GM23338 (cell line): ENCODE results near the gene NXPE2. TPM values are rescaled to one million over a fixed set of nuclear protein-coding genes. Genes with fewer than 3 reads are reported as not detected.

Source experiments
- ATAC-seq: fragments of 200-7000 bp; cut with Tn5 transposase; 3 replicates; pipeline ENCODE4 v1.9.1; 2020
- DNase-seq: peaks from one replicate; pipeline ENCODE4 v3.0.0-alpha.2; 2015; ENCODE audit warnings: low spot score
- H2AFZ ChIP-seq: fragments of 200-600 bp; sonication (generic); 2 replicates; pipeline ENCODE4 v1.8.0; 2016; ENCODE audit warnings: antibody characterized with exemption, mild to moderate bottlenecking, moderate library complexity
- H3F3A ChIP-seq: fragments of 200-600 bp; sonication (generic); replicated peaks from 2 replicates; pipeline ENCODE4 v1.8.0; 2017; ENCODE audit warnings: antibody characterized with exemption, mixed run types, low read depth
- H3K27ac ChIP-seq: fragments of 200-600 bp; sonication (generic); 2 replicates; pipeline ENCODE4 v1.6.1; 2016; ENCODE audit warnings: low read depth
- H3K27me3 ChIP-seq: fragments of 200-600 bp; sonication (generic); 2 replicates; pipeline ENCODE4 v1.8.0; 2016; ENCODE audit warnings: mild to moderate bottlenecking, mixed run types, moderate library complexity; ENCODE audit not compliant: insufficient read depth
- H3K36me3 ChIP-seq: fragments of 200-600 bp; sonication (generic); 2 replicates; pipeline ENCODE4 v1.8.0; 2016; ENCODE audit warnings: mild to moderate bottlenecking; ENCODE audit not compliant: insufficient read depth
- H3K4me1 ChIP-seq: fragments of 200-600 bp; sonication (generic); 2 replicates; pipeline ENCODE4 v1.8.0; 2016; ENCODE audit warnings: mild to moderate bottlenecking, moderate library complexity; ENCODE audit not compliant: insufficient read depth
- H3K4me2 ChIP-seq: fragments of 200-600 bp; sonication (generic); 2 replicates; pipeline ENCODE4 v1.7.1; 2017; ENCODE audit warnings: mixed run types
- H3K4me3 ChIP-seq: fragments of 200-600 bp; sonication (generic); 2 replicates; pipeline ENCODE4 v1.6.1; 2016; ENCODE audit warnings: mixed run types
- H3K79me2 ChIP-seq: fragments of 200-600 bp; sonication (generic); replicated peaks from 2 replicates; pipeline ENCODE4 v1.8.0; 2017; ENCODE audit warnings: mild to moderate bottlenecking; ENCODE audit not compliant: insufficient read depth
- H3K9me2 ChIP-seq: fragments of 200-600 bp; sonication (generic); 2 replicates; pipeline ENCODE4 v1.8.0; 2017; ENCODE audit not compliant: insufficient read depth
- H4K20me1 ChIP-seq: fragments of 200-600 bp; sonication (generic); replicated peaks from 2 replicates; pipeline ENCODE4 v1.8.0; 2017; ENCODE audit warnings: mild to moderate bottlenecking; ENCODE audit not compliant: insufficient read depth
- H3K27ac Mint-ChIP-seq: 2 replicates; pipeline ENCODE4 v1.8.0; 2020; ENCODE audit warnings: inconsistent platforms, mild to moderate bottlenecking, moderate library complexity, mixed read lengths
- H3K27me3 Mint-ChIP-seq: 3 replicates; pipeline ENCODE4 v1.8.0; 2022; ENCODE audit warnings: low read depth, mild to moderate bottlenecking, moderate library complexity, mixed read lengths, inconsistent platforms; ENCODE audit not compliant: insufficient read depth, poor library complexity
- H3K36me3 Mint-ChIP-seq: 3 replicates; pipeline ENCODE4 v1.8.0; 2021; ENCODE audit warnings: low read depth, mild to moderate bottlenecking, inconsistent platforms, moderate library complexity, mixed read lengths
- H3K4me1 Mint-ChIP-seq: 3 replicates; pipeline ENCODE4 v1.8.0; 2020; ENCODE audit warnings: mild to moderate bottlenecking, inconsistent platforms, mixed read lengths
- H3K4me3 Mint-ChIP-seq: 3 replicates; pipeline ENCODE4 v1.8.0; 2021; ENCODE audit warnings: moderate library complexity, mild to moderate bottlenecking, inconsistent platforms, mixed read lengths
- H3K9me3 Mint-ChIP-seq: 3 replicates; pipeline ENCODE4 v1.8.0; 2020; ENCODE audit warnings: moderate library complexity, mild to moderate bottlenecking, inconsistent platforms, mixed read lengths
- CREB1 ChIP-seq: fragments of 250-450 bp; sonication (Bioruptor Pico); IDR thresholded peaks from 2 replicates; pipeline ENCODE4 v1.5.0; 2020; ENCODE audit warnings: low read depth, mild to moderate bottlenecking, moderate library complexity
- EZH2 ChIP-seq: fragments of 200-600 bp; sonication (generic); IDR thresholded peaks from one replicate; pipeline ENCODE4 v1.8.0; 2017; ENCODE audit warnings: antibody characterized with exemption, mild to moderate bottlenecking, low read depth; ENCODE audit not compliant: unreplicated experiment
- EZH2phosphoT487 ChIP-seq: fragments of 200-600 bp; sonication (generic); IDR thresholded peaks from one replicate; pipeline ENCODE4 v1.8.1; 2018; ENCODE audit warnings: antibody characterized with exemption; ENCODE audit not compliant: unreplicated experiment
- JUNB ChIP-seq: IDR thresholded peaks from one replicate; pipeline ENCODE4 v1.6.1; 2016; ENCODE audit warnings: antibody characterized with exemption; ENCODE audit not compliant: unreplicated experiment
- NANOG ChIP-seq: IDR thresholded peaks from 2 replicates; pipeline ENCODE4 v1.6.1; 2016; ENCODE audit warnings: antibody characterized with exemption, borderline replicate concordance
- POLR2AphosphoS5 ChIP-seq: IDR thresholded peaks from 2 replicates; pipeline ENCODE4 v1.6.1; 2016; ENCODE audit warnings: antibody characterized with exemption, low read depth
- STAT1 ChIP-seq: IDR thresholded peaks from one replicate; pipeline ENCODE4 v1.6.1; 2016; ENCODE audit warnings: antibody characterized with exemption; ENCODE audit not compliant: unreplicated experiment
- ZNF114 ChIP-seq: fragments of 250-450 bp; sonication (Bioruptor Pico); IDR thresholded peaks from 2 replicates; pipeline ENCODE4 v1.5.0; 2020; ENCODE audit warnings: mild to moderate bottlenecking, moderate library complexity
- ZNF331 ChIP-seq: fragments of 250-450 bp; sonication (Bioruptor Pico); IDR thresholded peaks from 2 replicates; pipeline ENCODE4 v1.5.0; 2020; ENCODE audit warnings: low read depth, mild to moderate bottlenecking, moderate library complexity
- polyA plus RNA-seq: library from polyadenylated mRNA; unstranded; fragments of >200 nt; fragmentation: Nextera tagmentation; extraction: Ambion mirVana; gene quantifications from 2 replicates; pipeline ENCODE4 v1.2.1, GENCODE V29; 2016
- total RNA-seq: library from RNA; depleted of rRNA; stranded (reverse); fragments of >200 nt; shearing (Covaris generic); gene quantifications from 2 replicates; pipeline ENCODE4 v1.2.3, GENCODE V29; 2014
- TF ChIP-seq, protein P1 (sequence below): fragments of 250-450 bp; sonication (Bioruptor Pico); IDR thresholded peaks from 2 replicates; pipeline ENCODE4 v1.5.0; 2020; ENCODE audit warnings: mild to moderate bottlenecking, moderate library complexity
- TF ChIP-seq, protein P2 (sequence below): IDR thresholded peaks from 2 replicates; pipeline ENCODE4 v1.6.1; 2016; ENCODE audit warnings: antibody characterized with exemption
- TF ChIP-seq, protein P3 (sequence below): IDR thresholded peaks from one replicate; pipeline ENCODE4 v1.6.1; 2018; ENCODE audit warnings: antibody characterized with exemption; ENCODE audit not compliant: unreplicated experiment
- TF ChIP-seq, protein P4 (sequence below), 2 experiments: fragments of 200-600 bp in 1 of 2; sonication (generic) in 1 of 2; conservative IDR thresholded peaks; 2 replicates each; pipeline versions ENCODE4 v1.5.1 to v1.6.1; 2016 to 2017; ENCODE audit warnings: antibody characterized with exemption in 2 of 2, low read depth in 2 of 2, mild to moderate bottlenecking in 2 of 2, moderate library complexity in 1 of 2

NXPE2 gene
- total and polyA plus RNA-seq, 2 experiments from 2014 or later, result 0.10 TPM; not detected in 1

DNA sequence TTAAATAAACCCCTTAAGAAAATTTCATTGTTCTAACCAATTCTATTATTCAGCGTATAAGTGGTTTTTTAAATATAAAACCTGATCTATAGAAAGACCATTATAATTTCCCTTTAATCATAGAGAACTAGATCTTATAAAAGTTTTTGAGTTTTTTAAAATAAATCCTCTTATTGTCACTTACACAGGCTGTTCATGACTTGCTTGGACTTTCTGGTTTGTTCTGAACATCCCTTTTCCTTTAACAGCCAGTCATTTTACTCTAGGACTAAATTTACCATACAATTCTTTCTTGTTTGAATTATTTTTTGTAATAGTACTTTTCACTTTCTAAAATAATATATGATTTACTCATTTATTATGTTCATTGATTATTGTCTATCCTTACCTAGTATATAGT lies 4.7 kb downstream of the NXPE2 start:
- no peaks in the 10 kb centered on the region for H3K79me2 ChIP-seq
- H4K20me1 ChIP-seq, result no peaks in the 10 kb centered on the region
- Mint-ChIP-seq H3K4me1 (no peaks in the 10 kb centered on the region), H3K9me3 (peaks cover 61% of the 10 kb centered on the region), H3K4me3 (no peak overlapping the region), H3K27me3 (peaks cover 3% of the 10 kb centered on the region), H3K27ac (no peak overlapping the region), H3K36me3 (peaks cover 18% of the 10 kb centered on the region)
- TF ChIP-seq POLR2AphosphoS5, result no peak
- TF ChIP-seq, protein P1, sequence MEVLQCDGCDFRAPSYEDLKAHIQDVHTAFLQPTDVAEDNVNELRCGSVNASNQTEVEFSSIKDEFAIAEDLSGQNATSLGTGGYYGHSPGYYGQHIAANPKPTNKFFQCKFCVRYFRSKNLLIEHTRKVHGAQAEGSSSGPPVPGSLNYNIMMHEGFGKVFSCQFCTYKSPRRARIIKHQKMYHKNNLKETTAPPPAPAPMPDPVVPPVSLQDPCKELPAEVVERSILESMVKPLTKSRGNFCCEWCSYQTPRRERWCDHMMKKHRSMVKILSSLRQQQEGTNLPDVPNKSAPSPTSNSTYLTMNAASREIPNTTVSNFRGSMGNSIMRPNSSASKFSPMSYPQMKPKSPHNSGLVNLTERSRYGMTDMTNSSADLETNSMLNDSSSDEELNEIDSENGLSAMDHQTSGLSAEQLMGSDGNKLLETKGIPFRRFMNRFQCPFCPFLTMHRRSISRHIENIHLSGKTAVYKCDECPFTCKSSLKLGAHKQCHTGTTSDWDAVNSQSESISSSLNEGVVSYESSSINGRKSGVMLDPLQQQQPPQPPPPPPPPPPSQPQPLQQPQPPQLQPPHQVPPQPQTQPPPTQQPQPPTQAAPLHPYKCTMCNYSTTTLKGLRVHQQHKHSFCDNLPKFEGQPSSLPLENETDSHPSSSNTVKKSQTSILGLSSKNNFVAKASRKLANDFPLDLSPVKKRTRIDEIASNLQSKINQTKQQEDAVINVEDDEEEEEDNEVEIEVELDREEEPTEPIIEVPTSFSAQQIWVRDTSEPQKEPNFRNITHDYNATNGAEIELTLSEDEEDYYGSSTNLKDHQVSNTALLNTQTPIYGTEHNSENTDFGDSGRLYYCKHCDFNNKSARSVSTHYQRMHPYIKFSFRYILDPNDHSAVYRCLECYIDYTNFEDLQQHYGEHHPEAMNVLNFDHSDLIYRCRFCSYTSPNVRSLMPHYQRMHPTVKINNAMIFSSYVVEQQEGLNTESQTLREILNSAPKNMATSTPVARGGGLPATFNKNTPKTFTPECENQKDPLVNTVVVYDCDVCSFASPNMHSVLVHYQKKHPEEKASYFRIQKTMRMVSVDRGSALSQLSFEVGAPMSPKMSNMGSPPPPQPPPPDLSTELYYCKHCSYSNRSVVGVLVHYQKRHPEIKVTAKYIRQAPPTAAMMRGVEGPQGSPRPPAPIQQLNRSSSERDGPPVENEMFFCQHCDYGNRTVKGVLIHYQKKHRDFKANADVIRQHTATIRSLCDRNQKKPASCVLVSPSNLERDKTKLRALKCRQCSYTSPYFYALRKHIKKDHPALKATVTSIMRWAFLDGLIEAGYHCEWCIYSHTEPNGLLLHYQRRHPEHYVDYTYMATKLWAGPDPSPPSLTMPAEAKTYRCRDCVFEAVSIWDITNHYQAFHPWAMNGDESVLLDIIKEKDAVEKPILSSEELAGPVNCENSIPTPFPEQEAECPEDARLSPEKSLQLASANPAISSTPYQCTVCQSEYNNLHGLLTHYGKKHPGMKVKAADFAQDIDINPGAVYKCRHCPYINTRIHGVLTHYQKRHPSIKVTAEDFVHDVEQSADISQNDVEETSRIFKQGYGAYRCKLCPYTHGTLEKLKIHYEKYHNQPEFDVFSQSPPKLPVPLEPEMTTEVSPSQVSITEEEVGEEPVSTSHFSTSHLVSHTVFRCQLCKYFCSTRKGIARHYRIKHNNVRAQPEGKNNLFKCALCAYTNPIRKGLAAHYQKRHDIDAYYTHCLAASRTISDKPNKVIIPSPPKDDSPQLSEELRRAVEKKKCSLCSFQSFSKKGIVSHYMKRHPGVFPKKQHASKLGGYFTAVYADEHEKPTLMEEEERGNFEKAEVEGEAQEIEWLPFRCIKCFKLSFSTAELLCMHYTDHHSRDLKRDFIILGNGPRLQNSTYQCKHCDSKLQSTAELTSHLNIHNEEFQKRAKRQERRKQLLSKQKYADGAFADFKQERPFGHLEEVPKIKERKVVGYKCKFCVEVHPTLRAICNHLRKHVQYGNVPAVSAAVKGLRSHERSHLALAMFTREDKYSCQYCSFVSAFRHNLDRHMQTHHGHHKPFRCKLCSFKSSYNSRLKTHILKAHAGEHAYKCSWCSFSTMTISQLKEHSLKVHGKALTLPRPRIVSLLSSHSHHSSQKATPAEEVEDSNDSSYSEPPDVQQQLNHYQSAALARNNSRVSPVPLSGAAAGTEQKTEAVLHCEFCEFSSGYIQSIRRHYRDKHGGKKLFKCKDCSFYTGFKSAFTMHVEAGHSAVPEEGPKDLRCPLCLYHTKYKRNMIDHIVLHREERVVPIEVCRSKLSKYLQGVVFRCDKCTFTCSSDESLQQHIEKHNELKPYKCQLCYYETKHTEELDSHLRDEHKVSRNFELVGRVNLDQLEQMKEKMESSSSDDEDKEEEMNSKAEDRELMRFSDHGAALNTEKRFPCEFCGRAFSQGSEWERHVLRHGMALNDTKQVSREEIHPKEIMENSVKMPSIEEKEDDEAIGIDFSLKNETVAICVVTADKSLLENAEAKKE (CRISPR knock-in tag), result no peak
- TF ChIP-seq ZNF114 (CRISPR knock-in tag), result no peak
- TF ChIP-seq JUNB, result no peak
- TF ChIP-seq ZNF331, result no peak
- TF ChIP-seq, protein P2, sequence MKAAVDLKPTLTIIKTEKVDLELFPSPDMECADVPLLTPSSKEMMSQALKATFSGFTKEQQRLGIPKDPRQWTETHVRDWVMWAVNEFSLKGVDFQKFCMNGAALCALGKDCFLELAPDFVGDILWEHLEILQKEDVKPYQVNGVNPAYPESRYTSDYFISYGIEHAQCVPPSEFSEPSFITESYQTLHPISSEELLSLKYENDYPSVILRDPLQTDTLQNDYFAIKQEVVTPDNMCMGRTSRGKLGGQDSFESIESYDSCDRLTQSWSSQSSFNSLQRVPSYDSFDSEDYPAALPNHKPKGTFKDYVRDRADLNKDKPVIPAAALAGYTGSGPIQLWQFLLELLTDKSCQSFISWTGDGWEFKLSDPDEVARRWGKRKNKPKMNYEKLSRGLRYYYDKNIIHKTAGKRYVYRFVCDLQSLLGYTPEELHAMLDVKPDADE, result no peak
- TF ChIP-seq STAT1, result no peak
- no peak for TF ChIP-seq NANOG
- no peak for TF ChIP-seq EZH2phosphoT487
- no peak for TF ChIP-seq CREB1 (CRISPR knock-in tag)
- TF ChIP-seq, protein P3, sequence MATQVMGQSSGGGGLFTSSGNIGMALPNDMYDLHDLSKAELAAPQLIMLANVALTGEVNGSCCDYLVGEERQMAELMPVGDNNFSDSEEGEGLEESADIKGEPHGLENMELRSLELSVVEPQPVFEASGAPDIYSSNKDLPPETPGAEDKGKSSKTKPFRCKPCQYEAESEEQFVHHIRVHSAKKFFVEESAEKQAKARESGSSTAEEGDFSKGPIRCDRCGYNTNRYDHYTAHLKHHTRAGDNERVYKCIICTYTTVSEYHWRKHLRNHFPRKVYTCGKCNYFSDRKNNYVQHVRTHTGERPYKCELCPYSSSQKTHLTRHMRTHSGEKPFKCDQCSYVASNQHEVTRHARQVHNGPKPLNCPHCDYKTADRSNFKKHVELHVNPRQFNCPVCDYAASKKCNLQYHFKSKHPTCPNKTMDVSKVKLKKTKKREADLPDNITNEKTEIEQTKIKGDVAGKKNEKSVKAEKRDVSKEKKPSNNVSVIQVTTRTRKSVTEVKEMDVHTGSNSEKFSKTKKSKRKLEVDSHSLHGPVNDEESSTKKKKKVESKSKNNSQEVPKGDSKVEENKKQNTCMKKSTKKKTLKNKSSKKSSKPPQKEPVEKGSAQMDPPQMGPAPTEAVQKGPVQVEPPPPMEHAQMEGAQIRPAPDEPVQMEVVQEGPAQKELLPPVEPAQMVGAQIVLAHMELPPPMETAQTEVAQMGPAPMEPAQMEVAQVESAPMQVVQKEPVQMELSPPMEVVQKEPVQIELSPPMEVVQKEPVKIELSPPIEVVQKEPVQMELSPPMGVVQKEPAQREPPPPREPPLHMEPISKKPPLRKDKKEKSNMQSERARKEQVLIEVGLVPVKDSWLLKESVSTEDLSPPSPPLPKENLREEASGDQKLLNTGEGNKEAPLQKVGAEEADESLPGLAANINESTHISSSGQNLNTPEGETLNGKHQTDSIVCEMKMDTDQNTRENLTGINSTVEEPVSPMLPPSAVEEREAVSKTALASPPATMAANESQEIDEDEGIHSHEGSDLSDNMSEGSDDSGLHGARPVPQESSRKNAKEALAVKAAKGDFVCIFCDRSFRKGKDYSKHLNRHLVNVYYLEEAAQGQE, result no peak
- TF ChIP-seq EZH2, result no peak
- TF ChIP-seq, protein P4, sequence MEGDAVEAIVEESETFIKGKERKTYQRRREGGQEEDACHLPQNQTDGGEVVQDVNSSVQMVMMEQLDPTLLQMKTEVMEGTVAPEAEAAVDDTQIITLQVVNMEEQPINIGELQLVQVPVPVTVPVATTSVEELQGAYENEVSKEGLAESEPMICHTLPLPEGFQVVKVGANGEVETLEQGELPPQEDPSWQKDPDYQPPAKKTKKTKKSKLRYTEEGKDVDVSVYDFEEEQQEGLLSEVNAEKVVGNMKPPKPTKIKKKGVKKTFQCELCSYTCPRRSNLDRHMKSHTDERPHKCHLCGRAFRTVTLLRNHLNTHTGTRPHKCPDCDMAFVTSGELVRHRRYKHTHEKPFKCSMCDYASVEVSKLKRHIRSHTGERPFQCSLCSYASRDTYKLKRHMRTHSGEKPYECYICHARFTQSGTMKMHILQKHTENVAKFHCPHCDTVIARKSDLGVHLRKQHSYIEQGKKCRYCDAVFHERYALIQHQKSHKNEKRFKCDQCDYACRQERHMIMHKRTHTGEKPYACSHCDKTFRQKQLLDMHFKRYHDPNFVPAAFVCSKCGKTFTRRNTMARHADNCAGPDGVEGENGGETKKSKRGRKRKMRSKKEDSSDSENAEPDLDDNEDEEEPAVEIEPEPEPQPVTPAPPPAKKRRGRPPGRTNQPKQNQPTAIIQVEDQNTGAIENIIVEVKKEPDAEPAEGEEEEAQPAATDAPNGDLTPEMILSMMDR (conservative IDR thresholded peaks at IDR 0.05; ENCODE audit: low read depth in 2 of 2), result no peak
- DNase-seq (peak; percentile 41), ATAC-seq (no peak)
- H3F3A ChIP-seq, result no peaks in the 10 kb centered on the region
- H2AFZ ChIP-seq, result no peak overlapping the region
- no peak overlapping the region for H3K27ac ChIP-seq
- H3K9me2 ChIP-seq, result no peaks in the 10 kb centered on the region; the same call in 1 of the 2 replicates
- no peak overlapping the region for H3K4me2 ChIP-seq
- H3K36me3 ChIP-seq, result peaks cover 17% of the 10 kb centered on the region
- H3K27me3 ChIP-seq, result no peaks in the 10 kb centered on the region
- H3K4me3 ChIP-seq, result no peak overlapping the region
- H3K4me1 ChIP-seq, result no peaks in the 10 kb centered on the region
